ENCODE results near the gene ARAP1. TPM values are rescaled to one million over a fixed set of nuclear protein-coding genes. Genes with fewer than 3 reads are reported as not detected.

The ARAP1 gene
- total RNA-seq, 2 donors from 2014 or later, result 74.0 to 83.8 TPM

DNA sequence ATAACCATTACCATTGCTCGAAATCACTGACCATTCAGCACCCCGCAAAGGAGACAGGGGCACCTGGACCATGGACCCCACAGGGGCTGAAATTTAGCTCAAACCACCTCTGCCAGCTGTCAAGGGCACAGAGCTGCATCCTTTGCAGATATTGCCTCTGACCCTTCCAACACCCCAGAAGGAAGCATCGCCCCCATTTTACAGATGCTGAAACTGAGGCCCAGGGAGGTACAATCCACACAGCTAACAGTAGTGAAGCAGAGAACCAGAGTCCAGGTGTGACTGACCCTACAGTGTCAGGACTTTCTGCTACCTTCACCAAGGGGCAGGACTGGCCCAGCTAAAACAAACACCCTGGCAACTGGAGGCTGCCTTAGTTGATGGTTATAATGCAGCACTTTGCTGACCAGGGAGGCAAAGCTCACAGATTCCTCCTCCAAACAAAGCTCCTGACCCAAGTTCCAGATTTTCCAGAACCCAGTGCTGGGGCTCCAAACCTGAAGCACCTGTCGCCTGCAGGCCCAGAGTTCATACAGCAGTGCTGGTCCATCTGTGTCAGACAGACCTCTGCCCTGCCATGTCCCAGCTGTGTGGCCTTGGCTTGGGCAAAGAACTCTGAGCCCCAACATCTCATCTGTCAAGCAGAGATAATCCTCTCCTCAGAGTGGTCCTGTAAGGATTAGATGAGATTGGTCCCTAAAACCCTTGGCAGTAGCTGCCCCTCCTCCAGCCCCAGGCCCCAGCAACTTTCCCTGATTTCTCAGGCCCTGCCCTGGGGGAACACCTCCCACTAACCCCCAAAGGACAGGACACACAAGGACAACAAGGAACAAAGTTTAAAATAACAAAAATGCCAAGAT lies 15.2 kb upstream of the ARAP1 start:
- peaks cover 0 to 11% of the 10 kb centered on the region in 2 donors for H3K4me1 ChIP-seq
- no peaks in the 10 kb centered on the region for H3K9me3 ChIP-seq
- H3K27me3 ChIP-seq, result no peaks in the 10 kb centered on the region
- no peak for DNase-seq (ENCODE audit: low spot score)
- no peak for TF ChIP-seq CTCF (IDR thresholded peaks at IDR 0.05)
- H3K36me3 ChIP-seq, result no peaks in the 10 kb centered on the region
- H3K4me3 ChIP-seq, result no peak overlapping the region
- no peak overlapping the region for H3K27ac ChIP-seq

GRCh38 chr11:72766152-72766902 lies 14.1 kb upstream of the ARAP1 start:
- H3K27me3 ChIP-seq, result no peaks in the 10 kb centered on the region
- H3K36me3 ChIP-seq, result no peaks in the 10 kb centered on the region
- no peak for DNase-seq (ENCODE audit: low spot score)
- TF ChIP-seq CTCF (IDR thresholded peaks at IDR 0.05), result no peak
- H3K4me3 ChIP-seq, result no peak overlapping the region
- H3K4me1 ChIP-seq, result peaks cover 0 to under 1% of the 10 kb centered on the region in 2 donors
- no peak overlapping the region for H3K27ac ChIP-seq
- H3K9me3 ChIP-seq, result no peaks in the 10 kb centered on the region

GRCh38 chr11:72764503-72764902 lies 12.3 kb upstream of the ARAP1 start:
- no peaks in the 10 kb centered on the region for H3K36me3 ChIP-seq
- TF ChIP-seq CTCF (IDR thresholded peaks at IDR 0.05), result no peak
- no peak overlapping the region for H3K27ac ChIP-seq
- no peak for DNase-seq (ENCODE audit: low spot score)
- no peaks in the 10 kb centered on the region for H3K9me3 ChIP-seq
- peaks cover 0 to 9% of the 10 kb centered on the region in 2 donors for H3K4me1 ChIP-seq
- no peaks in the 10 kb centered on the region for H3K27me3 ChIP-seq
- no peak overlapping the region for H3K4me3 ChIP-seq

GRCh38 chr11:72763823-72764222 lies 11.6 kb upstream of the ARAP1 start:
- Histone ChIP-seq H3K4me1 (peaks cover 0 to 16% of the 10 kb centered on the region in 2 donors), H3K36me3 (no peaks in the 10 kb centered on the region), H3K27ac (no peak overlapping the region), H3K9me3 (no peaks in the 10 kb centered on the region), H3K27me3 (no peaks in the 10 kb centered on the region), H3K4me3 (no peak overlapping the region)
- no peak for TF ChIP-seq CTCF (IDR thresholded peaks at IDR 0.05)
- DNase-seq (ENCODE audit: low spot score), result no peak

DNA sequence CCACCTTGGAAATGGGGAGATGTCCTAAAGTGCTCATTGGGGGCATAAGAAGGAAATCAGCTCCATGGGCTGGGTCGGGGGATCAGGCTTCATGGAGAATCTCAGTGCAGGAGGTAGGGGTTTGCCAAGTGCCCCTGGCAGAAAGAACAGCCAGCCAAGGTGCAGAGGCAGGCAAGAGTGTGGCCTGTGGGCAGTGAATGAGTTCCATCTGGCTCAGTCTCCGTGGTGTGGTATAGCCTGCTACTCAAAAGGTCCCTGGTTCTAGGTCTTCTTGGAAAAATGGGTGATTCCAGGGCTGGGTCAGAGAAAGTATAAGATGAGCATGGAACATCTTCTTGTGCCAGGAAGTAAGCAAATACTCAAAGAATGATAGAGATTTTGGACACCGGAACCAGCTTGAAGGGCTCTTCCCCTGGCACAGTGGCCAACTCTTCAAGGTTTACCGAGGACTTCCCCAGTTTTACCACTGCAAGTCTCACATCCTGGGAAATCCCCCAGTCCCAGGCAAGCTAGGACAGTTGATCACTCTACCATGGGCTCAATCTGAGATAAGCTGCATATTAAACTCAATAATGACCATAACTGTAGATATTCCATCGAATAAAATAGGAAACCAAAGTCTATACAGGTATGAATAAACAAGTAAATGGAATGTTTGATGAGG lies 10.6 kb upstream of the ARAP1 start:
- no peak overlapping the region for H3K4me3 ChIP-seq

More for the DNA sequence above, 10.6 kb upstream of the ARAP1 start:
- Histone ChIP-seq H3K27ac (no peak overlapping the region), H3K27me3 (no peaks in the 10 kb centered on the region), H3K36me3 (no peaks in the 10 kb centered on the region), H3K9me3 (no peaks in the 10 kb centered on the region), H3K4me1 (peaks cover 0 to 21% of the 10 kb centered on the region in 2 donors)
- no peak for DNase-seq (ENCODE audit: low spot score)
- no peak for TF ChIP-seq CTCF (IDR thresholded peaks at IDR 0.05)

Data from right atrium auricular region (tissue), 2 donors.